IPS-20b (cell line): ENCODE results near the gene OR5K2.

Experiments used
- H3K27ac ChIP-seq: one replicate; pipeline ENCODE4 v1.5.1; 2013; ENCODE audit warnings: low read length
- H3K27me3 ChIP-seq: 2 replicates; pipeline ENCODE4 v1.6.1; 2013; ENCODE audit warnings: mild to moderate bottlenecking, low read length, inconsistent platforms; ENCODE audit not compliant: insufficient read depth
- H3K36me3 ChIP-seq: 2 replicates; pipeline ENCODE4 v1.6.1; 2013; ENCODE audit warnings: low read depth, mild to moderate bottlenecking, inconsistent platforms, low read length, moderate library complexity; ENCODE audit not compliant: insufficient read depth
- H3K4me1 ChIP-seq: 2 replicates; pipeline ENCODE4 v1.6.1; 2013; ENCODE audit warnings: mild to moderate bottlenecking, control low read depth, inconsistent platforms, low read length, moderate library complexity; ENCODE audit not compliant: insufficient read depth
- H3K4me3 ChIP-seq: 2 replicates; pipeline ENCODE4 v1.5.1; 2013; ENCODE audit warnings: mild to moderate bottlenecking, low read length, inconsistent platforms
- H3K9ac ChIP-seq: 2 replicates; pipeline ENCODE4 v1.6.1; 2013; ENCODE audit warnings: low read depth, mild to moderate bottlenecking, inconsistent platforms, low read length, moderate library complexity
- H3K9me3 ChIP-seq: 2 replicates; pipeline ENCODE4 v1.6.1; 2013; ENCODE audit warnings: mild to moderate bottlenecking, low read depth, low read length, inconsistent platforms; ENCODE audit not compliant: insufficient read depth

OR5K2 gene

GRCh38 chr3:98525494-98525893, 28.0 kb downstream of the OR5K2 start:
- Histone ChIP-seq H3K27ac (no peak overlapping the region), H3K9ac (no peak overlapping the region), H3K9me3 (no peaks in the 10 kb centered on the region), H3K4me1 (no peaks in the 10 kb centered on the region; the same call in 1 of the 2 replicates), H3K36me3 (peaks cover 8% of the 10 kb centered on the region), H3K27me3 (no peaks in the 10 kb centered on the region), H3K4me3 (no peak overlapping the region)

GRCh38 chr3:98528474-98529346, 31.2 kb downstream of the OR5K2 start:
- H3K36me3 ChIP-seq = no peaks in the 10 kb centered on the region
- H3K4me3 ChIP-seq = no peak overlapping the region
- H3K27ac ChIP-seq = no peak overlapping the region
- H3K4me1 ChIP-seq = no peaks in the 10 kb centered on the region
- H3K9me3 ChIP-seq = no peaks in the 10 kb centered on the region
- H3K27me3 ChIP-seq = no peaks in the 10 kb centered on the region
- H3K9ac ChIP-seq = no peak overlapping the region

- no peak overlapping the region for H3K9ac ChIP-seq
- no peak overlapping the region for H3K4me3 ChIP-seq
- no peaks in the 10 kb centered on the region for H3K4me1 ChIP-seq
- H3K27me3 ChIP-seq = no peaks in the 10 kb centered on the region
- H3K27ac ChIP-seq = no peak overlapping the region
- H3K9me3 ChIP-seq = no peaks in the 10 kb centered on the region
- no peaks in the 10 kb centered on the region for H3K36me3 ChIP-seq
Measured at GRCh38 chr3:98529856-98530459, 32.5 kb downstream of the OR5K2 start.

GRCh38 chr3:98530676-98531075, 33.2 kb downstream of the OR5K2 start:
- H3K9ac ChIP-seq = no peak overlapping the region
- no peak overlapping the region for H3K4me3 ChIP-seq

GRCh38 chr3:98531622-98532274, 34.3 kb downstream of the OR5K2 start, which contains the start of gene GPR15:
GPR15 (plus strand) TSS chr3:98531978; CDS start chr3:98532034, 56 bp downstream.
- Histone ChIP-seq H3K9me3 (no peaks in the 10 kb centered on the region), H3K4me3 (no peak within 1 kb of the TSS), H3K36me3 (no peaks in the 10 kb centered on the region), H3K27me3 (no peaks in the 10 kb centered on the region), H3K9ac (no peak within 1 kb of the TSS), H3K27ac (no peak within 1 kb of the TSS), H3K4me1 (no peaks in the 10 kb centered on the region)

More at GRCh38 chr3:98530676-98531075, 33.2 kb downstream of the OR5K2 start:
- no peaks in the 10 kb centered on the region for H3K9me3 ChIP-seq
- no peaks in the 10 kb centered on the region for H3K36me3 ChIP-seq
- H3K27ac ChIP-seq = no peak overlapping the region
- no peaks in the 10 kb centered on the region for H3K4me1 ChIP-seq
- H3K27me3 ChIP-seq = no peaks in the 10 kb centered on the region

- Histone ChIP-seq H3K4me1 (no peaks in the 10 kb centered on the region), H3K36me3 (no peaks in the 10 kb centered on the region), H3K27ac (no peak overlapping the region), H3K27me3 (no peaks in the 10 kb centered on the region), H3K4me3 (no peak overlapping the region), H3K9ac (no peak overlapping the region), H3K9me3 (no peaks in the 10 kb centered on the region)
Measured at GRCh38 chr3:98532275-98532637, 34.8 kb downstream of the OR5K2 start.

GRCh38 chr3:98532709-98533571, 35.5 kb downstream of the OR5K2 start:
- no peak overlapping the region for H3K27ac ChIP-seq
- no peaks in the 10 kb centered on the region for H3K27me3 ChIP-seq
- H3K9ac ChIP-seq = no peak overlapping the region
- no peaks in the 10 kb centered on the region for H3K4me1 ChIP-seq
- no peaks in the 10 kb centered on the region for H3K9me3 ChIP-seq
- no peak overlapping the region for H3K4me3 ChIP-seq
- no peaks in the 10 kb centered on the region for H3K36me3 ChIP-seq

- no peaks in the 10 kb centered on the region for H3K4me1 ChIP-seq
- no peak overlapping the region for H3K4me3 ChIP-seq
- no peaks in the 10 kb centered on the region for H3K36me3 ChIP-seq
- H3K27ac ChIP-seq = no peak overlapping the region
- H3K27me3 ChIP-seq = no peaks in the 10 kb centered on the region
- no peaks in the 10 kb centered on the region for H3K9me3 ChIP-seq
- no peak overlapping the region for H3K9ac ChIP-seq
Measured at GRCh38 chr3:98534168-98534567, 36.7 kb downstream of the OR5K2 start.

GRCh38 chr3:98534734-98535133, 37.3 kb downstream of the OR5K2 start:
- no peak overlapping the region for H3K4me3 ChIP-seq
- no peaks in the 10 kb centered on the region for H3K4me1 ChIP-seq
- H3K9me3 ChIP-seq = no peaks in the 10 kb centered on the region
- H3K36me3 ChIP-seq = no peaks in the 10 kb centered on the region
- no peaks in the 10 kb centered on the region for H3K27me3 ChIP-seq
- H3K9ac ChIP-seq = no peak overlapping the region
- H3K27ac ChIP-seq = no peak overlapping the region

GRCh38 chr3:98536456-98537017, 39.1 kb downstream of the OR5K2 start:
- Histone ChIP-seq H3K9me3 (no peaks in the 10 kb centered on the region), H3K27me3 (no peaks in the 10 kb centered on the region), H3K36me3 (no peaks in the 10 kb centered on the region), H3K4me3 (no peak overlapping the region), H3K9ac (no peak overlapping the region), H3K27ac (no peak overlapping the region), H3K4me1 (no peaks in the 10 kb centered on the region)

- Histone ChIP-seq H3K36me3 (no peaks in the 10 kb centered on the region), H3K27ac (no peak overlapping the region), H3K9me3 (no peaks in the 10 kb centered on the region), H3K27me3 (no peaks in the 10 kb centered on the region), H3K4me3 (no peak overlapping the region), H3K4me1 (no peaks in the 10 kb centered on the region), H3K9ac (no peak overlapping the region)
Measured at GRCh38 chr3:98540346-98540745, 42.9 kb downstream of the OR5K2 start.
